Measurements from ENCODE around the gene FAM168A. TPM values are rescaled to one million over a fixed set of nuclear protein-coding genes. Genes with fewer than 3 reads are reported as not detected.
"Not testable (repeated sequence)": the region's sequence is repeated elsewhere in the genome, so short reads cannot be mapped to it uniquely, and the experiment has no call there.

FAM168A gene
- total RNA-seq, 1 donor from 2014 or later, result 50.8 TPM

DNA sequence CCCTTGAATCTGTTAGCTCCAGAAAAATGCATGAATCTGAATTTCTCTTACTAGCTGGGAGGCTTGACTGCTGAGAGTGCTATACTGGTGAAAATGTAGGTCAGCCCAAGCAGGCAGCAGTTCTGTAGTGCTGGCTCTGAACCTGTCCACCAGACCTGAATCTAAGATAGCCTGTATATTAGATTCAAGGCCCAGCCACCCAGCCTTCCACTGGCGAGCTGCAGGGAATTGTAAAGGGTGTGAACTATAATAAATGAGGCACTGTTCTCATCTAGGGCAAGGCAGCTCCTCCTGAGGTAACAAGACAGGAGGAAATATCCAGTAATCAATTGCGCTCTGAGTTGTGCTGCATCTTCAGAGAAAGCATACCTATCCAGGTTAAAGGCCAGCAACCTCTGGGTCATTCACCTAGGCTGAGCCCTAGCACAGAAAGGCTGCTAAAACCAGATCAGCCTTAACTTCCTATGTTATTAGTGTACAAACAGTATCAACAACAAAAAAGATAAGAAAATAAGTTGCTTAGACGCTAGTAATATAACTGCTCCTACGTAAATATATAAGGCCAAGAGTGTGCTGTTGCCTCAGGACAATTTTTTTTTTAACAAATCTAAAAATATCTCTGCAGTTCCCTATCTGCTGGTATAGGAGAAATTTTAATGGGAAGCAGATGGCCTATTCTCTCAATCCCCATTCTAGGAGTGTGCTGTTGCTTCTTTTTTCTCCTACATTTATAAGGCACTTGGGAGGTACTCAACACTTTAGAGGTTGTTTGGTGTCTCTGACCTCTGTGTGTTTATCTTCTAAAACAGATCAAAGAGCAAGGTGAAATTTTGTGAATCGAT, 158.7 kb downstream of the FAM168A start:
- Mint-ChIP-seq H3K4me3 (ENCODE audit: low read depth) (no peak overlapping the region), H3K27ac (peak overlapping the region; percentile 12), H3K27me3 (no peaks in the 10 kb centered on the region), H3K9me3 (ENCODE audit: low read depth) (no peaks in the 10 kb centered on the region), H3K36me3 (ENCODE audit: insufficient read depth) (peaks cover 3% of the 10 kb centered on the region), H3K4me1 (ENCODE audit: low read depth) (peaks cover 31% of the 10 kb centered on the region)
- TF ChIP-seq, protein P1, sequence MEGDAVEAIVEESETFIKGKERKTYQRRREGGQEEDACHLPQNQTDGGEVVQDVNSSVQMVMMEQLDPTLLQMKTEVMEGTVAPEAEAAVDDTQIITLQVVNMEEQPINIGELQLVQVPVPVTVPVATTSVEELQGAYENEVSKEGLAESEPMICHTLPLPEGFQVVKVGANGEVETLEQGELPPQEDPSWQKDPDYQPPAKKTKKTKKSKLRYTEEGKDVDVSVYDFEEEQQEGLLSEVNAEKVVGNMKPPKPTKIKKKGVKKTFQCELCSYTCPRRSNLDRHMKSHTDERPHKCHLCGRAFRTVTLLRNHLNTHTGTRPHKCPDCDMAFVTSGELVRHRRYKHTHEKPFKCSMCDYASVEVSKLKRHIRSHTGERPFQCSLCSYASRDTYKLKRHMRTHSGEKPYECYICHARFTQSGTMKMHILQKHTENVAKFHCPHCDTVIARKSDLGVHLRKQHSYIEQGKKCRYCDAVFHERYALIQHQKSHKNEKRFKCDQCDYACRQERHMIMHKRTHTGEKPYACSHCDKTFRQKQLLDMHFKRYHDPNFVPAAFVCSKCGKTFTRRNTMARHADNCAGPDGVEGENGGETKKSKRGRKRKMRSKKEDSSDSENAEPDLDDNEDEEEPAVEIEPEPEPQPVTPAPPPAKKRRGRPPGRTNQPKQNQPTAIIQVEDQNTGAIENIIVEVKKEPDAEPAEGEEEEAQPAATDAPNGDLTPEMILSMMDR (IDR thresholded peaks at IDR 0.05; ENCODE audit: unreplicated experiment), result no peak
- no peak for DNase-seq (ENCODE audit: low spot score, unreplicated experiment)

DNA sequence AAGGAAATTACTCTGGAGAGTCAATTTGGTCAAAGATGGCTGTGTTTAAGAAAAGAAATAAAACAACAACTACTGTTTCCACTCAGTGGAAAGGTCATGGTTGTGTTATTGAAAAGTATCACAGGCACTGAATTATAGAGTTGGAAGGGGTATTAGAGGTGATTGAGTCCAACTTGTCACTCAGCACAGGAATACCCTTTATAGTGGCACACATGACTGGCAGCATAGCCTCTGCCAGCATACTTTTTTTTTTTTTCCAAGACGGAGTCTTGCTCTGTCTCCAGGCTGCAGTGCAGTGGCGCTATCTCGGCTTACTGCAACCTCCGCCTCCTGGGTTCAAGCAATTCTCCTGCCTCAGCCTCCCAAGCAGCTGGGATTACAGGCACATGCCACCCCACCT, 161.1 kb downstream of the FAM168A start:
- not testable (repeated sequence) for H3K27me3 Mint-ChIP-seq; H3K9me3 Mint-ChIP-seq (ENCODE audit: low read depth); H3K4me3 Mint-ChIP-seq (ENCODE audit: low read depth); H3K36me3 Mint-ChIP-seq (ENCODE audit: insufficient read depth); DNase-seq (ENCODE audit: low spot score, unreplicated experiment); H3K27ac Mint-ChIP-seq
- H3K4me1 Mint-ChIP-seq (ENCODE audit: low read depth), result peaks cover 19% of the 10 kb centered on the region

DNA sequence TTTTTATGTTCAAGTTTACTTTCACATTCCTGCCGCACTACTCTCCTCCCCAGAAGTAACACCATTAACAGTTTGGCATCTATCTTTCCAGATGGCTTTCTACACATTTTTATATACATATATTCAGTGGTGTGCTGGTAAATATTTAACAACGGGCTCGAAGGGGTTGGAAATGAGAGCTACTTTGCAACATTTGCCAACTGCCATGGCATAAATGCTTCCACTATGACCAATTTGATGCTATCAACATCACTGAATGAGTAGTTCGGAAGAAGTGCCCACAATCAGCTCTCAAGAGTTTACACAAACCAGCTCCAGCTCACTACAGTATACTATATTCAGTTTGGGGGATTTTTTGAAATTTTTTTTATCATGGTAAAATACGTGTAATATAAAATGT, 166.5 kb downstream of the FAM168A start:
- DNase-seq (ENCODE audit: low spot score, unreplicated experiment), result no peak
- Mint-ChIP-seq H3K27ac (no peak overlapping the region), H3K27me3 (no peaks in the 10 kb centered on the region), H3K36me3 (ENCODE audit: insufficient read depth) (no peaks in the 10 kb centered on the region), H3K9me3 (ENCODE audit: low read depth) (no peaks in the 10 kb centered on the region), H3K4me3 (ENCODE audit: low read depth) (no peak overlapping the region), H3K4me1 (ENCODE audit: low read depth) (no peaks in the 10 kb centered on the region)
- TF ChIP-seq, protein P1 (IDR thresholded peaks at IDR 0.05; ENCODE audit: unreplicated experiment), result no peak

DNA sequence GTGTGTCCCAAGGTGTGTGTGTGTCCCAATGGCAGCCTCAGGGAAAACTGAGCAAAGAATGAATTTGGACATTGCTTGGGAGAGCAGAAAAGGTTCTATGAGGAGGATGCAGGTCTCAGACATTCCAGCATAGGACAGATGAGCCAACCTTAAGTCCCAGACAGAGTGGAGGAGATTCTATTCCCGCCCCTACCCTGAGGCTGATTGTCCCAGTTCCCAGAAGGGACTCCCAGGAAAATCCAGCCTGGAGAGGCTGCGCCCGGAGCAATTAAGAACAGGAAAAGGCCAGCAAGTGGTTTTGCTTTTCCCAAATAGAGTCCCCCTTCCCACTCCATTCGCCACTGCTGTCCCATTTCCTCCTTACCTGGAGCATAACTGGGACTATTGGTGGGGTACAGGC, 167.6 kb downstream of the FAM168A start:
- Mint-ChIP-seq H3K27me3 (no peaks in the 10 kb centered on the region), H3K4me3 (ENCODE audit: low read depth) (no peak overlapping the region), H3K36me3 (ENCODE audit: insufficient read depth) (no peaks in the 10 kb centered on the region), H3K9me3 (ENCODE audit: low read depth) (no peaks in the 10 kb centered on the region), H3K4me1 (ENCODE audit: low read depth) (no peaks in the 10 kb centered on the region), H3K27ac (no peak overlapping the region)
- no peak for DNase-seq (ENCODE audit: low spot score, unreplicated experiment)
- TF ChIP-seq, protein P1 (IDR thresholded peaks at IDR 0.05; ENCODE audit: unreplicated experiment), result no peak

DNA sequence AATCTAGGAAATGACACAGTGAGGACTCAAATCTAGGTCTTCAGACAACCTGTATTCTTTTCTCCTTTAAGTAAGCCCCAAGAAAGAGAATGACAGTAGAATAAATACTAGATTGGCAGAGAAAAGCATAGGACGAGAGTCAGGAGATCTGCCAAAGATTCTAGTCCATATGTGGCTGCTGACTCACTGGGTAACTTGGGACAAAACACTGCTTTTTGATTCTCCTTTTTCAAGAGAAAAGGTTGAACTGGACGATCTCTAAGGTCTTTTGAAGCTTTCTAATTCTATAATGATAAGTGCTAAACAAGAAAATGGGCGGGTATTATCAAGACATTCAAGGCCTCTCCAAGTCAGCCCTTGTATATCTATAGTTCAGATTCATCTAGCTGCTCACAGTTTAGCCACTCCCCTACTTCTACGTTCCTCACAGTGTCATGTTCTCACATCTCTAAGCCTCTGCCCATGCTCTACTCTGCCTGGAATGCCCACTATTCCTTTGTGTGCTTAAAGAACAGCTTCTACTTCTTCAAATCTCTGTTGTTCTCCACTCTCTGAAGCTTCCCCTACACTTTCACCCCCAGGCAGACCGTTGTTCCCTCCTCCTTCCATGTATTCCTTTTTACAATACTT, 168.7 kb downstream of the FAM168A start:
- Mint-ChIP-seq H3K9me3 (ENCODE audit: low read depth) (no peaks in the 10 kb centered on the region), H3K4me1 (ENCODE audit: low read depth) (no peaks in the 10 kb centered on the region), H3K27ac (peak overlapping the region; percentile 57), H3K4me3 (ENCODE audit: low read depth) (no peak overlapping the region), H3K27me3 (no peaks in the 10 kb centered on the region), H3K36me3 (ENCODE audit: insufficient read depth) (no peaks in the 10 kb centered on the region)
- no peak for DNase-seq (ENCODE audit: low spot score, unreplicated experiment)
- TF ChIP-seq, protein P1 (IDR thresholded peaks at IDR 0.05; ENCODE audit: unreplicated experiment), result no peak
